Measurements from ENCODE around the gene OTOS.

OTOS gene

DNA sequence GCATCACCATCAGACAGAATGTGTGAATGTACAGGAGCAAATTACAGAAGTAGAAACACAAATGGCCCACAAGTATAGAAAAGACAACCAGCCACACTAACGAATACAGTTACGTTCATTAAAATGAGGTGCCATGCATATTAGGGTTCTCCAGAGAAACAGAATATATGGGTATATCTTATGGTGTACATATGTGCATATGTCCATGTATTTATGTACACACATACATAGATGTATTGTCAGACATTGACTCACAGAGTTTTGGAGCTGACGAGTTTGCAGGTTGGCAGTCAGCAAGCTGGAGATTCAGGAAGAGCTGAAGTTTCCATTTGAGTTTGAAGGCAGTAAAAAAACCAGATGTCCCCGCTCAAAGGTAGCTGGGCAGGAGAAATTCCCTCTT lies 37.3 kb downstream of the OTOS start:
- no peaks in the 10 kb centered on the region for H3F3A ChIP-seq (ENCODE audit: control insufficient read depth, insufficient read depth)
- H4K20me1 ChIP-seq (ENCODE audit: control insufficient read depth, insufficient read depth, low read depth, low read length) = no peaks in the 10 kb centered on the region
- no peaks in the 10 kb centered on the region for H3K9me2 ChIP-seq (replicated peaks; ENCODE audit: control insufficient read depth, low read length)
- no peak overlapping the region for H3K4me3 ChIP-seq (ENCODE audit: low read length)
- no peaks in the 10 kb centered on the region for H3K9me3 ChIP-seq (ENCODE audit: control insufficient read depth, insufficient read depth, low read length)
- H3K79me2 ChIP-seq (ENCODE audit: control insufficient read depth, low read length) = no peaks in the 10 kb centered on the region
- no peaks in the 10 kb centered on the region for H3K36me3 ChIP-seq (ENCODE audit: control insufficient read depth, low read length)
- no peaks in the 10 kb centered on the region for H3K4me1 ChIP-seq (ENCODE audit: control insufficient read depth, low read length)
- no peak for TF ChIP-seq EZH2phosphoT487 (IDR thresholded peaks at IDR 0.05; ENCODE audit: borderline replicate concordance, low read length)
- TF ChIP-seq, protein P1, sequence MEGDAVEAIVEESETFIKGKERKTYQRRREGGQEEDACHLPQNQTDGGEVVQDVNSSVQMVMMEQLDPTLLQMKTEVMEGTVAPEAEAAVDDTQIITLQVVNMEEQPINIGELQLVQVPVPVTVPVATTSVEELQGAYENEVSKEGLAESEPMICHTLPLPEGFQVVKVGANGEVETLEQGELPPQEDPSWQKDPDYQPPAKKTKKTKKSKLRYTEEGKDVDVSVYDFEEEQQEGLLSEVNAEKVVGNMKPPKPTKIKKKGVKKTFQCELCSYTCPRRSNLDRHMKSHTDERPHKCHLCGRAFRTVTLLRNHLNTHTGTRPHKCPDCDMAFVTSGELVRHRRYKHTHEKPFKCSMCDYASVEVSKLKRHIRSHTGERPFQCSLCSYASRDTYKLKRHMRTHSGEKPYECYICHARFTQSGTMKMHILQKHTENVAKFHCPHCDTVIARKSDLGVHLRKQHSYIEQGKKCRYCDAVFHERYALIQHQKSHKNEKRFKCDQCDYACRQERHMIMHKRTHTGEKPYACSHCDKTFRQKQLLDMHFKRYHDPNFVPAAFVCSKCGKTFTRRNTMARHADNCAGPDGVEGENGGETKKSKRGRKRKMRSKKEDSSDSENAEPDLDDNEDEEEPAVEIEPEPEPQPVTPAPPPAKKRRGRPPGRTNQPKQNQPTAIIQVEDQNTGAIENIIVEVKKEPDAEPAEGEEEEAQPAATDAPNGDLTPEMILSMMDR (IDR thresholded peaks at IDR 0.05; ENCODE audit: low read depth, low read length, poor library complexity, severe bottlenecking) = no peak
- H3K27ac ChIP-seq (ENCODE audit: low read depth, low read length) = no peak overlapping the region
- H3K4me2 ChIP-seq (ENCODE audit: low read length) = no peak overlapping the region
- peaks cover 18% of the 10 kb centered on the region for H3K27me3 ChIP-seq (ENCODE audit: control insufficient read depth, low read length)

DNA sequence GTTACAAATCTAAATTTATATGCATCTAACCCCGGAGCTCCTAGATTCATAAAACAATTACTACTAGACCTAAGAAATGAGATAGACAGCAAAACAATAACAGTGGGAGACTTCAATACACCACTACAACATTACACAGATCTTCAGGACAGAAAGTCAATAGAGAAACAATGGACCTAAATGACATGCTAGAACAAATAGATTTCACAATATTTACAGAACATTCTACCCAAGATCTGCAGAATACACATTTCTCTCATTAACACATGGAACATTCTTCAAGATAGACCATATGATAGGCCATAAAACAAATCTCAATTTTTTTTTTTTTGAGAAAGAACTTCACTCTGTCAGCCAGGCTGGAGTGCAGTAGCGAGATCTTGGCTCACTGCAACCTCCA lies 42.1 kb downstream of the OTOS start:
- H3K79me2 ChIP-seq (ENCODE audit: control insufficient read depth, low read length) = no peaks in the 10 kb centered on the region
- TF ChIP-seq EZH2phosphoT487 (IDR thresholded peaks at IDR 0.05; ENCODE audit: borderline replicate concordance, low read length) = no peak
- TF ChIP-seq, protein P1 (IDR thresholded peaks at IDR 0.05; ENCODE audit: low read depth, low read length, poor library complexity, severe bottlenecking) = no peak
- no peak overlapping the region for H3K4me3 ChIP-seq (ENCODE audit: low read length)
- no peak overlapping the region for H3K4me2 ChIP-seq (ENCODE audit: low read length)
- H3K27me3 ChIP-seq (ENCODE audit: control insufficient read depth, low read length) = peaks cover 31% of the 10 kb centered on the region
- no peaks in the 10 kb centered on the region for H3K36me3 ChIP-seq (ENCODE audit: control insufficient read depth, low read length)
- no peaks in the 10 kb centered on the region for H3F3A ChIP-seq (ENCODE audit: control insufficient read depth, insufficient read depth)
- no peak overlapping the region for H3K27ac ChIP-seq (ENCODE audit: low read depth, low read length)
- H3K4me1 ChIP-seq (ENCODE audit: control insufficient read depth, low read length) = no peaks in the 10 kb centered on the region
- H3K9me2 ChIP-seq (replicated peaks; ENCODE audit: control insufficient read depth, low read length) = no peaks in the 10 kb centered on the region; the same call in 1 of the 2 replicates
- H4K20me1 ChIP-seq (ENCODE audit: control insufficient read depth, insufficient read depth, low read depth, low read length) = no peaks in the 10 kb centered on the region
- peaks cover 3% of the 10 kb centered on the region for H3K9me3 ChIP-seq (ENCODE audit: control insufficient read depth, insufficient read depth, low read length)

DNA sequence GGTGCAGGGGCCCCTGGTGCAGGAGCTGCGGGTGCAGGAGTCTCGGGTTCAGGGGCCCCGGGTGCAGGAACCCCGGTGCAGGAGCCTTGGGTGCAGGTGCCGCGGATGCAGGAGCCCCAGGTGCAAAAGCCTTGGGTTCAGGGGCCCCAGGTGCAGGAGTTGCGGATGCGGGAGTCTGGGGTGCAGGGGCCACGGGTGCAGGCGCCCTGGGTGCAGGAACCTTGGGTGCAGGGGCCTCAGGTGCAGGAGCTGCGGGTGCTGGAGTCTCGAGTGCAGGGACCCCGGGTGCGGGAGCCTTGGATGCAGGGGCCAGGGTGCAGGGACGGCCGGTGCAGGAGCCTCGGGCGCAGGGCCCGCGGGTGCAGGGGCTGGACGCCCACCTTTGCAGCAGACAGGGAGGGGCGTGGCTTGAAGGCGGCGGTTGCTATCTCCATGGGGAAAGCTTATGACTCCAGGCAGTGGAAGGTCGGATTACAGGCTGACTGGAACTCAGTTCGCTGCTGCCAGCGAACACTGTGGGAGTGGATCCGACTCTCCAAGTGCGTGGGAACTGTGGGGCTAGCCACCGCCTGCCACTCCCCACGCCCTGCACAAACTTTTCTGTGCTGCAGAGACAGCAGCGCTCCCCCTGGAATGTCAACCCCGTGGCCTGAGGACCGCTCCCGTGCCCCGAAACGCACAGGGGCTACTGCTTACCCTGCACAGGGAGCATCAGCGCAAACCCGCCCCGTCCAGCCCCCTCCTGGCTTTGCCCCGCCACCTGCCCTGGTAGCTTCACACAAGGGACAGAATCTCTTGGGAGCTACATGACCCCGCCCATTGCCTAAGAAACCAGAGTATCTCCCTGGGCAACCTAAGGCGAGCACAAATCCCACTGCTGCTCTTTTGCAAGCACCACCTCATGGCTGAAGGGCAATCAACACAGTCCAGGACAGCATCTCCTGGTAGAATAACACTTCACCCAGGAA lies 44.6 kb downstream of the OTOS start:
- Histone ChIP-seq H3K4me3 (ENCODE audit: low read length) (no peak overlapping the region), H4K20me1 (ENCODE audit: control insufficient read depth, insufficient read depth, low read depth, low read length) (no peaks in the 10 kb centered on the region), H3K27me3 (ENCODE audit: control insufficient read depth, low read length) (peaks cover 23% of the 10 kb centered on the region), H3K9me2 (replicated peaks; ENCODE audit: control insufficient read depth, low read length) (no peaks in the 10 kb centered on the region; the same call in 1 of the 2 replicates), H3K27ac (ENCODE audit: low read depth, low read length) (no peak overlapping the region), H3K79me2 (ENCODE audit: control insufficient read depth, low read length) (no peaks in the 10 kb centered on the region), H3K36me3 (ENCODE audit: control insufficient read depth, low read length) (no peaks in the 10 kb centered on the region), H3F3A (ENCODE audit: control insufficient read depth, insufficient read depth) (no peaks in the 10 kb centered on the region), H3K9me3 (ENCODE audit: control insufficient read depth, insufficient read depth, low read length) (peaks cover 3% of the 10 kb centered on the region), H3K4me1 (ENCODE audit: control insufficient read depth, low read length) (no peaks in the 10 kb centered on the region), H3K4me2 (ENCODE audit: low read length) (no peak overlapping the region)
- TF ChIP-seq, protein P1 (IDR thresholded peaks at IDR 0.05; ENCODE audit: low read depth, low read length, poor library complexity, severe bottlenecking) = no peak
- TF ChIP-seq EZH2phosphoT487 (IDR thresholded peaks at IDR 0.05; ENCODE audit: borderline replicate concordance, low read length) = no peak
